ENCODE results near the gene PTPN18.

- TF ChIP-seq JUNB (IDR thresholded peaks at IDR 0.05), result no peak
- no peak for TF ChIP-seq ZSCAN20 (CRISPR knock-in tag; IDR thresholded peaks at IDR 0.05)
- TF ChIP-seq MAZ (IDR thresholded peaks at IDR 0.05; ENCODE audit: borderline replicate concordance, low read depth, low read length), result no peak
These were observed 20.6 kb upstream of the PTPN18 start for GRCh38 chr2:130335226-130335625.

Data from A549 (cell line).